Muscle layer of duodenum (tissue), 2 donors: ENCODE data around the gene SDCCAG8.

Source experiments
- H3K27ac ChIP-seq: one replicate; pipeline ENCODE4 v1.7.0; 2013; ENCODE audit warnings: mild to moderate bottlenecking, low read length
- H3K27me3 ChIP-seq: one replicate; pipeline ENCODE4 v1.7.0; 2013; ENCODE audit warnings: low read depth, mild to moderate bottlenecking, control low read depth, low read length
- H3K36me3 ChIP-seq, 2 donors: one replicate each; pipeline ENCODE4 v1.7.0; 2013; ENCODE audit warnings: low read length in 2 of 2, control low read depth in 1 of 2, mild to moderate bottlenecking in 1 of 2; ENCODE audit not compliant: insufficient read depth in 2 of 2, control insufficient read depth in 1 of 2
- H3K4me1 ChIP-seq, 2 donors: one replicate each; pipeline ENCODE4 v1.7.0; 2013; ENCODE audit warnings: low read length in 2 of 2, mild to moderate bottlenecking in 2 of 2, control low read depth in 1 of 2, moderate library complexity in 1 of 2; ENCODE audit not compliant: insufficient read depth in 2 of 2, control insufficient read depth in 1 of 2
- H3K4me3 ChIP-seq, 2 donors: one replicate each; pipeline ENCODE4 v1.7.0; 2013; ENCODE audit warnings: low read length in 2 of 2, low read depth in 1 of 2, mild to moderate bottlenecking in 1 of 2
- H3K9me3 ChIP-seq, 2 donors: one replicate each; pipeline ENCODE4 v1.7.0; 2013; ENCODE audit warnings: low read length in 2 of 2, control low read depth in 1 of 2, mild to moderate bottlenecking in 1 of 2; ENCODE audit not compliant: control insufficient read depth in 1 of 2
- donor health status: healthy.

SDCCAG8 gene

DNA sequence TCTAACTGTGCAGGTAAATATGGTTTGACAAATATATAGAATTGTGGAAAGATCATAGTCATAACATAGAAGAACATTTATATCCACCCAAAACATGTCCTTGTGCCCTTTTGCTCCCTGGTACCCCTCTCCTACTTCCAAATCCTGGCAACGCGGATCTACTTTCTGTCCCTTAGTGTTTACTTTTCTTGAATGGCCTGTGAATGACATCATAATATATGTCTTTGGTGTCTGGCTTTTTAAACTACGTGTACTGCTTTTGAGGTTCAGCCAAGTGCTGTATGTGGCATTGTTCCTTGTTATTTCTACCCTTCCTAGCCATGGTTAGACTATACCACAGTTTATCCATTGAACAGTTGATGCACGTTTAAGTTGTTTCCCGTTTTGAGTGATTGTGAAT, 155.6 kb downstream of the SDCCAG8 start:
- no peaks in the 10 kb centered on the region for H3K27me3 ChIP-seq
- H3K9me3 ChIP-seq: no peaks in the 10 kb centered on the region
- H3K4me1 ChIP-seq: no peaks in the 10 kb centered on the region
- H3K4me3 ChIP-seq: no peak overlapping the region
- H3K27ac ChIP-seq: no peak overlapping the region
- H3K36me3 ChIP-seq: peaks cover 0 to 7% of the 10 kb centered on the region in 2 donors

DNA sequence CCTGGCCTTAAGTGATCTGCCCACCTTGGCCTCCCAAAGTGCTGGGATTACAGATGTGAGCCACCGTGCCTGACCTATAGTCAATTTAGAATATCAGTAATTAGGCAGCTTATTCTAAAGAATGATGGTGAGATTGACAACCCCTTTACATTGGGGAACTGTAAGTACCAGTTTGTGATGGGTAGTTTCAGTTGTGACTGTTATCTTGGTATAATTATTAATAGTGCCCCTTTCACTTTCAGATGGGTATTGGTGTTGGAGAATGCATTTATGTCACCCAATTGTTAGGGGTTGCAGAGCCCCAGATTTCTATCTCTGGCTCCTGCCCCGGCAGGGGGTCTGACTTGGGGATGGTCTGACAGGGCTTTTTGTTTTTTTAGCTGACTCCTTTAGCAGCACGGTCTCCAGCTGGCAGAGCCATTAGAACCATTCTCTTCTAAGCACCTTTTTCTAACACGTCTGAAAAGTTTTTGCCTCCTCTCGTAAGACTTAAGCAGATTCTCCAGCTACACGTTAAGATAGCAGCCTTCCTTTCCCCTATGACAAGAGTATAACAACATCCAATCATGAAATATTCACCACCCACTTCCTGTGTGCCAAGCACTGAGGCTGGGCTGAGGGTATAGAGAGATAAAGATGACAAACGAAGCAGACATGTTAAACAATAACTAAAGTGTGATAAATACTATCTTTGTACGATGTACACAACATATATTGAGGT, 157.8 kb downstream of the SDCCAG8 start:
- no peak overlapping the region for H3K27ac ChIP-seq
- peaks cover 0 to 7% of the 10 kb centered on the region in 2 donors for H3K36me3 ChIP-seq
- no peaks in the 10 kb centered on the region for H3K4me1 ChIP-seq
- H3K9me3 ChIP-seq: no peaks in the 10 kb centered on the region
- no peak overlapping the region for H3K4me3 ChIP-seq
- no peaks in the 10 kb centered on the region for H3K27me3 ChIP-seq

DNA sequence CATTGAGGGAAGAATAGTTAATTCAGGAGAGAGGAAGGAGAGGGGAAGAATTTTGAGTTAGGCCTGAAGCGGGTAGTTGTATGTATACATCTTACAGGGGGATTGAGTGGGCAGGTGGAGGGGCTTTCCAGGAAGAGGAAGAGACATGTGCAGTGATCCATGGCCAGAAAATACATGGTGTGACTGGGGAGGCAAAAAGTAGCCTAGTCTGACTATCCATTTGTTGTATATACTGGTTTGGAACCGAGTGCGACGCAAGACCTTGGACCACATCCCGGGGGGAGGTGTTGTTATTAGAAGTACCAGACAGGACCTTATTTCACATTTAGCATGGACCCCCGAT, 158.3 kb downstream of the SDCCAG8 start:
- H3K27me3 ChIP-seq: no peaks in the 10 kb centered on the region
- H3K4me1 ChIP-seq: no peaks in the 10 kb centered on the region
- no peak overlapping the region for H3K27ac ChIP-seq
- H3K9me3 ChIP-seq: no peaks in the 10 kb centered on the region
- peaks cover 0 to 7% of the 10 kb centered on the region in 2 donors for H3K36me3 ChIP-seq
- H3K4me3 ChIP-seq: no peak overlapping the region

DNA sequence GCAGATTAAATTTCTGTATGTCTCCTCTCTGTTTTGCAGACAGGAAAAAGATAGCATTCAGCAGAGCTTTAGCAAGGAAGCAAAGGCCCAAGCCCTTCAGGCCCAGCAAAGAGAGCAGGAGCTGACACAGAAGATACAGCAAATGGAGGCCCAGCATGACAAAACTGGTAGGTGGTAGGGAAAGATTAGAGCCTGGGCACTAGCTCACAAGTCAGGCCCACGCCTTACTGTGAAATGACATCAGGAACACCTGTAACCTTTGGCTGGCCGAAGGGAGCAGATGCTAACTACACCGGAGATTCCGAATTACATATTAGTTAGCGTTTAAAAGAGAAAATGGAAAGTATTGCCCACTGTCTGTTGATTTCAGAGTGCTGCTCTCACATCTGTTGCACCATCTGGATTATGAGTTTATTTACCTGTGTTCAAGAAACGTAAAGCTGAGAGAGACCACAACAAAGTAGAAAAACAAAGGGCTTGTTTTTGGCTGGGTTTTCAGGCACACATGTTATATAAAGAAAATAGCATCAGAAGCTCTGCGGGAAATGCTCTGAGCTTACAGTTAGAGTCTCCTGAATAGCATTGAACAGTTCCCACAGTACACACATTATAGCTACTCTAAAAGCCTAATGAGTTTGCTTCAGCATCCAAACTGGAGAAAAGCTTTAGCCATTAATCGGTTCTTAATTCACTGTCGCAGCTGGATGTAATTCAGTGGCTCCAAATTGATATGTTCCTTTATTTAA, 160.0 kb downstream of the SDCCAG8 start:
- H3K27ac ChIP-seq: no peak overlapping the region
- no peak overlapping the region for H3K4me3 ChIP-seq
- H3K9me3 ChIP-seq: no peaks in the 10 kb centered on the region
- H3K27me3 ChIP-seq: no peaks in the 10 kb centered on the region
- no peaks in the 10 kb centered on the region for H3K4me1 ChIP-seq
- H3K36me3 ChIP-seq: peaks cover 0 to 7% of the 10 kb centered on the region in 2 donors

DNA sequence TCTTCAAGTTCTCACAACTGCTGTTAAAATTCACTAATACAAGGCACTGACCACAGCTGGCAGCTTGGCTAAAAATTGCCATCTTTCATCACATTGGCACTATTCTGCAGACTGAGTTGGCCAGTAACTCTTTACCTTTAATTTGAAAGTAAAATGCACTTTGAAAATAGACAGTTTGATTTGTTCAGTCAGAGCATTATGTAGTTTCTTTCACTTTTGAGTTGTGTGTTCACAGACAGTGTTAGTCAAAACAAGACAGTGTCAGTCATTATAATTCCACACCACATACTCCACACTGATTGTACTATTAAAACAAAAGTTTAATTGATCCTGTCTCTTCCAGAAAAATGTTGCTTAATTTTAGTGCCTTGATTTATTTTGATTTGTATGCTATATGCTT, 160.7 kb downstream of the SDCCAG8 start:
- no peak overlapping the region for H3K27ac ChIP-seq
- no peaks in the 10 kb centered on the region for H3K27me3 ChIP-seq

DNA sequence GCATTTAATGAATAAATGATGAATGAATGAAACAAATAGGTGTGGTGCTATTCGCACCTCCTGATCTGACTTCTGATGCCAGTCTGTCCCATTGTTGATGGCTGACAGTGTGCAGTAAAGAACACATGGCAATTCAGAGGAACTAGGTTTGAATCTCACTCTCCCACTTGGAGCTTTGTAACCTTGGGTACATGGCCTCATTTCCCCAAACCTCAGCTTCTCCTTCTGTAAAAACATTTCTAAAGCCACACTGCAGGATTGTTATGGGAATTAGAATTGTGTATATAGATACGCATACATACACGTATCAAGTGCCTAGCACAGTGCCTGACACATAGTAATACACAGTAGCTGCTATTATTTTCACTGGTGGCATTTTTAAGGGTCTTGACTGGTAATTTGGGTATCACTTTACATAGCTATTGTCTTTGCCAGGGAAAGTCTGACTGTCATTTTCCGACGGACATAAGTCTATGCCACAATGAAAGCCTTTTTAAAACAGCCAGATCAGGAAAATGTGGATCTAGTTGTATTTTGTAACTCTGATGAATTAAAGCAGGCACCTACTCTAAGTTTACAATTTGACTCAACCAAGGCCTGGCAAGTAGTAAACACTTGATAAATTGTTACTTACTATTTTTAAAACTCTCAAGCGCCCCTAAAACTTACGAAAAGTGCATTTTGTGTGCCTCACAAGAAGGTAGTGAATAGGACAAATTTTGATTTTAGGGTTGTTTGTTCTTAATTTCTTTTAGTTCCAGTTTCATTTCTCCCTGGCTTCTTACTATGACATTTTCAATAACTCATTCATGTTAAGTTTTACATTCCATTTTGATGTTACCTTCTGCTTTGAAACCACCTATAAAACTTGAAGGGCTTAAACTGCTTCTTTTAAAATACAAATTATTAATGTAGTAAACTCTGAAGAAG, 164.4 kb downstream of the SDCCAG8 start:
- no peaks in the 10 kb centered on the region for H3K9me3 ChIP-seq
- H3K36me3 ChIP-seq: peaks cover 0 to 7% of the 10 kb centered on the region in 2 donors
- no peaks in the 10 kb centered on the region for H3K4me1 ChIP-seq
- H3K27me3 ChIP-seq: no peaks in the 10 kb centered on the region
- no peak overlapping the region for H3K4me3 ChIP-seq
- H3K27ac ChIP-seq: no peak overlapping the region

More for the DNA sequence above, 160.7 kb downstream of the SDCCAG8 start:
- Histone ChIP-seq H3K36me3 (peaks cover 0 to 7% of the 10 kb centered on the region in 2 donors), H3K4me1 (no peaks in the 10 kb centered on the region), H3K9me3 (no peaks in the 10 kb centered on the region), H3K4me3 (no peak overlapping the region)

DNA sequence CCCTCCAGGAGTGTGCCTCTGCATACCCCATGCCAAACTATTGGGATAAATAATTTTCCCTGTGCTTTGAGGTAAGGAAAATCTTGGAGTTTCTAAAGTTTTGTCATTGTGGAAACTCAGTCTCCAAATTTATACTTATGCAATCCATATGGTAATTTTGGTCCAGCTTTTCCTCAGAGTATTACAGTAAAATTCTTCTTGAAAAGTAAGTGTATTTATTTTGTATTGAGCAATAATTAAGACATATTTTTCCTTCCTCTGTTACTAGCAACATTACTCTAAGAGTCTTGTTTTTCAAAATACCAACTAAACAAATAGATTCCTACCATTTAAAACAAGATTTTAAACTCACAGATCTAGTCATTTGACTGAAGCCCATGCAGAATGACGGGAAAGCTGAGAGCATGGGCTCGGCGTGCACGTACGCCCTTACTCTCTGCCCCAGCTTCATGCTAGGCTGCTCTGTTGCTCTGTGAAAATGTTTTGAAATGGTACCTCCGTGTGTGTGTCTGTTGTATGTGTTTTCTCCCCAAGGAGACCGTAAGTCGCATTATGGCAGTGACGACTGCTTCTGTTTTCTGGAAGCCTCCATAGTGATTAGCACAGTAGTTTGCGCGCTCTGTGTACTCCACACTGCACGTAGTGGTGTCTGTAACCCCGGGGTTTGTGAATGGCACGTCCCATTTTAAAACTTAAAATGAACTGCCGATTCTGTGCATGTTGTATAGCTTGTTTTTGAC, 165.3 kb downstream of the SDCCAG8 start:
- Histone ChIP-seq H3K9me3 (no peaks in the 10 kb centered on the region), H3K4me1 (no peaks in the 10 kb centered on the region), H3K27ac (no peak overlapping the region), H3K4me3 (peak overlapping the region; percentile 28 to 39), H3K36me3 (peaks cover 0 to under 1% of the 10 kb centered on the region in 2 donors), H3K27me3 (no peaks in the 10 kb centered on the region)

DNA sequence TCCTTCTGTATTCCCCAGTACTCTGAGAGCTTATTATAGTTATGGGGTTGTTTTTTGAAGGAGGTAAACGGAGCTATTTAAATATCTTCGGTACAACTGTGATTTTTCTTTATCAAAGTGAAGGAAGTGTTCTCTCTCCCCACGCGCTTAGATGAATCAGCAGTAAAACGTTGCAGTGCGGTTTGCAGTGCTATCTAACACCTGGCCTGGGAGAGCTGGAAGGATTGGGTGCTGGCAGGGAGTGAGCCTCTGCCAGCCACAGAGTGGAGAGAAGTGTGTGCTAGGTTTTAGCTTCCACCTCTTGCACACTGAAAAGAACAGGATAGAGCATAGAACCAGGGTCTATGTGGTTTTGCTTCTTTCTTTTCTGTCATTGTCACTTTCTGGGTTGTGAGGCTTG, 165.9 kb downstream of the SDCCAG8 start:
- no peaks in the 10 kb centered on the region for H3K9me3 ChIP-seq
- peak overlapping the region; percentile 28 to 39 for H3K4me3 ChIP-seq
- peaks cover 5 to 6% of the 10 kb centered on the region in 2 donors for H3K36me3 ChIP-seq
- no peak overlapping the region for H3K27ac ChIP-seq
- no peaks in the 10 kb centered on the region for H3K27me3 ChIP-seq
- H3K4me1 ChIP-seq: no peaks in the 10 kb centered on the region

DNA sequence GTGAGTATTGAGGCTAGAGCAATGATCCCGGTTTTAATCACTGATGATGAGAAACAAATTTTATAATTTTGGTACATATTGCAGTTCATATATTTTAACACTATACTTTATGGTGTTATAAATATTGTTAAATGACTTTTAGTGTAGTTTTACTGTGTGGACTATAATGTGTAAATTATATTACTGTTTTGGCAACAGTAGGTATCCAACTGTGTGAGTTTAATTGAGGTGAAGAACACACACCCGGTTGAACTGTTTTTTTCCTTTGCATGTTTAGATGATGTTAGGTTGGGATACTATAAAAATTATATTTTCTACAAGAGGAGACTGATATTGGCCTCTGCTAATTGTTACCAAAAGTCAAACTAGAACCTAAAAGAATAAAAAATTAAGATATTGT, 166.5 kb downstream of the SDCCAG8 start:
- Histone ChIP-seq H3K27ac (no peak overlapping the region), H3K27me3 (no peaks in the 10 kb centered on the region), H3K36me3 (peaks cover 9 to 11% of the 10 kb centered on the region in 2 donors), H3K4me1 (no peaks in the 10 kb centered on the region), H3K4me3 (no peak overlapping the region), H3K9me3 (no peaks in the 10 kb centered on the region)

DNA sequence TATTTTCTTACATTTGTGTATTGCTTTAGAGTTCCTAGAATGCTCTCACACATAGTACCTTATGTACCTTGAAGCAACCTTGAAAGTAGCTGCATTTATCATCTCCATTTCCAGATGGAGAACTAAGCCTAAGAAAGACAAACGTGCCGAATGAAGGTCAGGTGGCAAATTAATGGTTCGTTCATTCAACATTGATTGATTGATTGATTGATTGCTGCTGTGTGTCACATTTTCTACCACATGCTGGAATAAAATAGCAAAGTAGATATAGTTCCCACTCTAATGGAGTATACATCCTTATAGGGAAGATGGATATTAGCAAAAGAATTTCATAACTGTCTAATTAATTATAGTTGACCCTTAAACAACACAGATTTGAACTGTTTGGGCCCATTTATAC, 172.2 kb downstream of the SDCCAG8 start:
- no peaks in the 10 kb centered on the region for H3K4me1 ChIP-seq
- H3K27me3 ChIP-seq: no peaks in the 10 kb centered on the region
- H3K27ac ChIP-seq: no peak overlapping the region
- peaks cover 14 to 15% of the 10 kb centered on the region in 2 donors for H3K36me3 ChIP-seq
- H3K4me3 ChIP-seq: no peak overlapping the region
- no peaks in the 10 kb centered on the region for H3K9me3 ChIP-seq
